GM12801 (cell line): Measurements from ENCODE around the gene THAP11.

ENCODE experiments used
- TF ChIP-seq, protein P1 (sequence below): IDR thresholded peaks from one replicate; pipeline ENCODE4 v1.5.1; 2011; ENCODE audit warnings: control low read depth; ENCODE audit not compliant: insufficient read length; ENCODE audit errors: extremely low read depth

THAP11 gene

DNA sequence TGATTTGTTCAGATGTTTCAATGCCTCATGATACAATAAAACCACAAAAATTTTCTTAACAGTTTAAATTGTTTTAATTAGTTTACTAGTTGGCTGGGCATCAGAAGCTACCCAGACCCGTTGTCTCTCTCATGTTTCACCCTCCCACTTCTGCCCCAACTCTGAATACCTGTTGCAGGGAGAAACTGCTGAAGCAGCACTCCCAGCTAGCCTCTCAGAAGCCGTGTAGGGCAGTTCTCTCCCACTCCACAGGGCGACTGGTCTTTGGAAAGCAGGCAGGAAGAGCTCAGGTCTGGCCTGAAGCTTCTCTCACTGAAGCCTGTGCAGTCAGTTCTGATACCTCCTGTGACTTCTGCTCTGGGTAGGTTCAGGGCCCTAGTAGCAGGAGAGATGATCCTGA is 29.1 kb downstream of the THAP11 start:
- TF ChIP-seq, protein P1, sequence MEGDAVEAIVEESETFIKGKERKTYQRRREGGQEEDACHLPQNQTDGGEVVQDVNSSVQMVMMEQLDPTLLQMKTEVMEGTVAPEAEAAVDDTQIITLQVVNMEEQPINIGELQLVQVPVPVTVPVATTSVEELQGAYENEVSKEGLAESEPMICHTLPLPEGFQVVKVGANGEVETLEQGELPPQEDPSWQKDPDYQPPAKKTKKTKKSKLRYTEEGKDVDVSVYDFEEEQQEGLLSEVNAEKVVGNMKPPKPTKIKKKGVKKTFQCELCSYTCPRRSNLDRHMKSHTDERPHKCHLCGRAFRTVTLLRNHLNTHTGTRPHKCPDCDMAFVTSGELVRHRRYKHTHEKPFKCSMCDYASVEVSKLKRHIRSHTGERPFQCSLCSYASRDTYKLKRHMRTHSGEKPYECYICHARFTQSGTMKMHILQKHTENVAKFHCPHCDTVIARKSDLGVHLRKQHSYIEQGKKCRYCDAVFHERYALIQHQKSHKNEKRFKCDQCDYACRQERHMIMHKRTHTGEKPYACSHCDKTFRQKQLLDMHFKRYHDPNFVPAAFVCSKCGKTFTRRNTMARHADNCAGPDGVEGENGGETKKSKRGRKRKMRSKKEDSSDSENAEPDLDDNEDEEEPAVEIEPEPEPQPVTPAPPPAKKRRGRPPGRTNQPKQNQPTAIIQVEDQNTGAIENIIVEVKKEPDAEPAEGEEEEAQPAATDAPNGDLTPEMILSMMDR = no peak

DNA sequence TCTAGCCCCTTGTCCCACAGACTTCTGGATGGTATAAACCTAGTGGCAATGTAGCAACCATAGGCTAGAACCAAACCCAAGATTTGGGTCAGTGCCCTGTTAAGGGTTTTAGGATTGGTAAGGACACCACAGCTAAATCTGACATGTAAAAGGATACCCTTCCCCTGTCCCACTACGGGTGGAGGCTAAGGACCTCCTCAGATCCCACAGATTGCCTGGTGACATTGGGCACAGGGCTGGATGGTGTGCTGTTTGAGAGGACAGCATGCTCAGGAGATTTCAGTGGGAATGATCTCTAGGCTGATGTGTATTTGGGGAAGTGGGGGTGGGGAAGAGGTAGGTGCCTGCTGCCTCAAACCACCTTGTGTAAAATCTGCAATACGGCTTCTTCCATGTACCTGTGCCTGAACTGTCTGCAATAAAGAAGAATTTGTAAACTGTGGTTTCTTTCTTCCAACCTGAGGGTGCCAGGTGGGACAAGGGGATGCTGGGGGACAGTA is 30.1 kb downstream of the THAP11 start:
- TF ChIP-seq, protein P1 = no peak

DNA sequence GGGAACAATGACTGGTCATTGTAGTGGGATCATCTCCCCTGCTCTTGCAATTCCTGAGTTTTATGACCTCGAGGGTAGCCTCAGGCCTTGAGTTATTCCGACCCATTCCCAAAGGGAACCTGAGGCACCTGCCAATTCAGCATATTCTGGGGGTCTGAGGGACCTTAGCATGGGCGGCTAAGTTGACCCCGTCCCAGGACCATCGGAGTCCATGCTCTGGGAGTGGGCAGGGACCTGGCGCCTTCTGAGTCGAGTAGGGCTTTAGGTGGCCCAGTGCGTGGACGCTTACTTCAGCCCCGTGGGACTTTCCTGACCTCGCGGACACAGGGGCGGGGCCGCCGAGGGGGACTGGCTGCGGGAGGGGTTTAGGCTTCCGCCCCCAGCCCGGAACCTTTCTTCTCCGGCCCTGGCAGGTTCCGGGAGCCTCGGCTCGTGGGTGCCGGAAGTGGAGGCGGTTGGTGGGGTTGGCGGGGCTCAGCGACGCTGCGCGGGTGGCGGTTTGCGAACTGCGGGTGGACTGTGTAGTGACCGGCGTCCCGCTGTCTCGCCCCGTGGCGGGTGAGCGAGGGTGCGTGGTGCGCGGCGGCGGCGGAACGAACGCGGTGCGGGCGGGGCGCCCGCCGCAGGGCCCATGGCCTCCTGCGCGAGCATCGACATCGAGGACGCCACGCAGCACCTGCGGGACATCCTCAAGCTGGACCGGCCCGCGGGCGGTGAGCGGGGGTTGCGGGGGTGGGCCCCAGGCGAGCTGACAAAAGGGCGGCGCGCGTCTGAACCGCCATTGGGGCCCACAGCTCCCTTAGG is 30.7 kb downstream of the THAP11 start, which contains the start of gene EDC4:
Gene EDC4, plus strand, starts transcription at position 422 of the 804 bp plus-strand sequence. Its CDS starts 210 bp downstream, at position 632.
- TF ChIP-seq, protein P1 = no peak

DNA sequence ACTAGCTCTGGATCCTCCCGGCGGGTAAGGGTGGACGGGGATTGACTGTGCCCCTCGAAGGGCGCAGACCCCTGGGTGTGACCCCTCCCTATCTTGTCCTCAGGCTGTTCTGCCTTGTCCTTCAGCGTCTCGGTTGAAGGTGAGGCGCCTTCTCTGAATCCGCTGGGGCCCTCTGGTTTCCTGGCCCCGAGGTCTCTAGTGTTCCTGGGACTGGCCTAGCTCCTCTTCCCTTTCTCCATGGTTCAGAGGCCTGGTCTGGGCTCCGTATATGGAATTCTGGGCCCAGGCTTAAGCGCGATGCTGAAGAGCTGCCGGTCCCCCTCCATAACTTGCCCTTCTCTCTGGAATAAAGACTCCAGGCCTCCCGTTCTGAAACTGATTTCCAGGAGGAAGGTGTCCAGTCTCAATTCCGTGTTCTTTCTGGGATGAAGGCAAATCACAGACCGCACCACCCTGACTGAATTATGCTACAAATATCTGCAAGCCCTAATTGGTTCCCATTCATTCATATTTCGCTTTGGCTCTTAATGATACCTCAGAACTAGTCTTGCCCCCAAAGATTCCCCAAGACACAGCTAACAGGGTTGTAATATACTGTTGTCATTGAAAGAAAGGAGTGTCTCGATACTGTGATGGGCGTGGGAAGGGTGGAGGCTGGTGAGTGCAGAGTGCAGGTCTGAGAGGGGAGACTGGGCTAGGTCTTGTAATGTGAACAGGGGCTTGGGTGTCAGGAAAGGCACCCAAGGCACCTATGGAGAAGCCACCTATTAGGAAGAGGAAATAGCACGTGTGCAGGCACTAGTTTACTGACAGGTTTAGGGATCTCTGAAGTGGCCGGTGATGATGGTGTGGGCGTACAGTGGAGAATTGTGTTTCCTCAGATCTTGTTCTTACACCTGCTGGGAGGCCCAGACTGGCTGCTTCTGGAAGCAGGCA is 31.6 kb downstream of the THAP11 start:
- TF ChIP-seq, protein P1 = no peak

DNA sequence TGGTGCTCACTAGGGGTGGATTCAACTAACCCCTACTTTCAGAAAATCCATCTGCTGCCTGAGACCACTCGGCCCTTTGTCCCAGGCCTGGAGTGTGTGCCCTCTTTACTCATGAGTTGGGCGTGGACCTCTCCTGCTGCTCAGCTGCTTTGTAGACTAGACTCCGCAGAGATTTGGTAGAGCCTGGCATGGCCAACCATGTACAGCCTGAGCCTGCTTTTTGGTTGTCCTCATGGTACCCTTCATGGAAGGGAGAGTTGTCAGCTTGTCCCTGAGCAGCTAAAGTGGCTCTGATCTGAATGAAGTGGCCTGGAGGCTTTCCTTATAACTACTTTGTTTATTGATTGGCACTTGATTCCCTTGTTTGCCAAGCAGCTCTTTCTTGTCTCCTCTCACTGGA is 32.3 kb downstream of the THAP11 start:
- TF ChIP-seq, protein P1 = no peak

DNA sequence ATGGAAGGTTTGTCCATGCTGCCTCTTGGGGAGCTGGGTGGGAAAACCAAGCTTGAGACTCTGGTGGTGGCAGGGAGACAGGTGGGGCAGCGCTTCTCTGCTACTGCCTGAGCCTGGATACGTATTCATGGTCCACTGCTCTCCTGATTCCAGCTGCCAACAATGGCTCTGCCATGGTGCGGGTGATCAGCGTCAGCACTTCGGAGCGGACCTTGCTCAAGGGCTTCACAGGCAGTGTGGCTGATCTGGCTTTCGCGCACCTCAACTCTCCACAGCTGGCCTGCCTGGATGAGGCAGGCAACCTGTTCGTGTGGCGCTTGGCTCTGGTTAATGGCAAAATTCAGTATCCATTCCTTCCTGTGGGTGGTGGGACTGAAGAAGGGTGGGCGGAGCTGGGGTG is 34.9 kb downstream of the THAP11 start:
- TF ChIP-seq, protein P1 = no peak

DNA sequence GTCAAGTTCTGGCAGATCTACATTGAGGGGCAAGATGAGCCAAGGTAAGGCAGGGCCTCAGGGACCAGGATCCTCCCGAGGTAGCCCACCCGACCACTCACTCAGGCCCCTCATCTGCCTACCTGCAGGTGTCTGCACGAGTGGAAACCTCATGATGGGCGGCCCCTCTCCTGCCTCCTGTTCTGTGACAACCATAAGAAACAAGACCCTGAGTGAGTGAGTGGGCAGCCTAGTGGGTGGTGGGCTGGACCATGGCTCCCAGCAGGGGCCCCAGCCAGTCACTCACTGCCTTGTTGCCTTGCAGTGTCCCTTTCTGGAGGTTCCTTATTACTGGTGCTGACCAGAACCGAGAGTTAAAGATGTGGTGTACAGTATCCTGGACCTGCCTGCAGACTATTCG is 36.1 kb downstream of the THAP11 start:
- TF ChIP-seq, protein P1 = no peak
